Measurements from ENCODE around the gene PRR11.
"Not testable (repeated sequence)": the region's sequence is repeated elsewhere in the genome, so short reads cannot be mapped to it uniquely, and the experiment has no call there.

Gene PRR11

DNA sequence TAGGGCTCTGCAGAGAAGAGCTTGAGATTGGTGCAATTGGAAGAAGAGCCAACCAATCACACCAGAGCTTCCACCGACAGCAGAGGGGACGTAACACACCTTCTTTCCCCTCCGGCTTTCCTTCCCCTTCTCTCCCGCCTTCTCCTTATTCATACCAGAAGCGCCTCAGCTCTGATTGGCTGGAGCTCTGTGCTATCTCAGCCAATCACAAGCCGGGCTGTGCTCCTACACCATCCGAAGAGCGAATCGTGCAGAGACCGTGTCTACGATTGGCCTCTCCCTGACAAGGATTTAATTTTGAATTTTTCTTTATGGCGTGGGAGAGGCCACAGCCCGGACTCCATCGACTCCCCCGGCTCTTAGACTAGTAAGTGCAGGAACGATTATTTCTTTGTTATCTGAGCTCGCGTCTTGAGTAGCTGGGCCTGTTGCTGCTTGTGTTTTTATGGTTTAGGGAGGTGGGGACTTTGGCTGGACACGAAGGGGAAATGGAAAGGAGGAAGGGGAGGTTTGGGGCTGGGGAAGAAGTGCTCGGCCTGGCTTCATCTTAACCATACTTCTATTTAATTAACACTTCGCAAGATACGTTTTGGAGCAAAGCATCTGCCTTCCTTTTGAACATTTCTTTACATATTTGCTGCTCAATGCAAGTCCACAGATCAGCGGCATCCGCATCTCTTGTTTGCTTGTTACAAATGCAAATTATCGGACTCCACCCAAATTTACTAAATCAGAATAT lies at the start of gene PRR11:
PRR11 (plus strand) TSS at position 308 of the 739 bp plus-strand sequence. CDS start 14,007 bp downstream, outside the sequence.
- peak; percentile 76 to 91 for DNase-seq (ENCODE audit: extremely low read depth in 1 of 2, low read depth in 1 of 2)

- peak; percentile 41 to 48 for DNase-seq (ENCODE audit: extremely low read depth in 1 of 2, low read depth in 1 of 2)
Measured at GRCh38 chr17:59105852-59106462, 49.6 kb upstream of the PRR11 start.

DNA sequence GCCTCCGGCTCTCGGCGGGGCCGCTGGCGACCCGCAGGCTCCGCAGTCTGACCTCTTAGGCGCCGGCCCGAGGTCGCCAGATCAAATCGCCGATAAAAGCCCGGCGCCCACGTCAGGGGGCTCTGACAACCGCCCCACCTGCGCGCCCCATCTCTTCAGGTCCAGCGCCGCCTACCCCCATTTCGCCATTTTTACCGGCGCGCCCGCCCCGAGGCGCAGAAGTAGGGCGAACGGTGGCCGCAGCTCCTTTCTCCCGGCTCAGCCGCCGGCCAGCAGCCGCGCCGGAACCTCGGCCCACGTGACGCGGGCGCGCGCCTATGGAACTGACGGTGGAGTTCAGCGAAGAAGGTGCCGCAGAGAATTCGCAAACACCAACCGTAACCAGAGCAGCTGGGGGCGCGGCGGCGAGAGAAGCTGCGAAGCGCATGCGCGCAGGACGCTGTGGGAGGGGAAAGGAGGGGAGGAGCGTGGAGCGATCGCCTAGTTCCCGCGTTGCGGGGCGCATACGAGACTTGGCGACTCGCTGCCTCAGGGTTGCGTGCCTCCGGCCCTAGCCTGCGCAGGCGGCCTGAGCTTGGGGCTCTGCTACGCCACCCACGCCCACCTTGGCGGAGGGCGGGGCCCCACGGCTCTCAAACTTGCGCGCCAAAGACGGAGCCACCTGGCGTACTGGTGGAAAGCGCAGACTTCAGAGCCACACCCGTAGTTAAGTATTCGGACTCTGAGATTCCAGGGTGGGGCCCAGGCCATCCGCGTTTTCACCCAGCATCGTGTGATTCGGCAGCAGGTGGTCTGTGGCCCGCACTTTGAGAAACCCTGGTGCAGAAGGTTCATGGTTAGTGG lies 48.9 kb upstream of the PRR11 start, which contains the start of gene TRIM37:
TRIM37 (minus strand) TSS at position 418 of the 843 bp plus-strand sequence. CDS start 419 bp downstream, outside the sequence.
- DNase-seq (ENCODE audit: extremely low read depth in 1 of 2, low read depth in 1 of 2) = peak; percentile 98 to 99

- DNase-seq (ENCODE audit: extremely low read depth in 1 of 2, low read depth in 1 of 2) = no peak
Measured at GRCh38 chr17:59107306-59107670, 48.3 kb upstream of the PRR11 start.

DNA sequence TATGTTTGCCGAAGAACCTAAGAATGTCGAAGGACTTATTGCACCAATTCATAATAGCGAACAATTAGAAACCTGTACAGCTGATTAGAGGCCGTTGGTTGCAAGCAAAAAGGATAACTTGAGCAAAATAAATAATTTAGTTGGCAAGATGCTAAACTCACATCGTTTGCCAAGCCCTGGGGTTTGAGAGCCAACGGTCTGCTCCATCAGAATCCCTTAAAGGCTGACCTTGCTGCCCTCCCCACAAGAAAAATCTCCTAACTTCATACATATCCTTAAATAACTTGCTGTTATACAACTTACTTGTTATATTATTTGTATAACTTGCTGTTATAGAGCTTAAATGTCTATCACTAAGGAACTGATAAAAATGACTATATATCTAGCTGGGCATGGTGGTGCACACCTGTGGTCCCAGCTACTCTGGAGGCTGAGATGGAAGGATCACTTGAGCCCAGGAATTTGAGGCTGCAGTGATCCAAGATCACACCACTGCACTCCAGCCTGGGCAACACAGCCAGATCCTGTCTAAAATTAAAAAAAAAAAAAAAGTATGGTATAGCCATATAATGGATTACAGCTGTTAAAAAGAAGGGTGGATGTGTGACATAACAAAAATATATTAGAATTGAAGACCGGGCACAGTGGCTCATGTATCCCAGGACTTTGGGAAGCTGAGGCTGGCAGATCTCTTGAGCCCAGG lies 47.0 kb upstream of the PRR11 start:
- no peak for DNase-seq (ENCODE audit: extremely low read depth in 1 of 2, low read depth in 1 of 2)

GRCh38 chr17:59110973-59111372 lies 44.6 kb upstream of the PRR11 start:
- DNase-seq (ENCODE audit: extremely low read depth in 1 of 2, low read depth in 1 of 2) = no peak

GRCh38 chr17:59111539-59111938 lies 44.0 kb upstream of the PRR11 start:
- no peak for DNase-seq (ENCODE audit: extremely low read depth in 1 of 2, low read depth in 1 of 2)

DNA sequence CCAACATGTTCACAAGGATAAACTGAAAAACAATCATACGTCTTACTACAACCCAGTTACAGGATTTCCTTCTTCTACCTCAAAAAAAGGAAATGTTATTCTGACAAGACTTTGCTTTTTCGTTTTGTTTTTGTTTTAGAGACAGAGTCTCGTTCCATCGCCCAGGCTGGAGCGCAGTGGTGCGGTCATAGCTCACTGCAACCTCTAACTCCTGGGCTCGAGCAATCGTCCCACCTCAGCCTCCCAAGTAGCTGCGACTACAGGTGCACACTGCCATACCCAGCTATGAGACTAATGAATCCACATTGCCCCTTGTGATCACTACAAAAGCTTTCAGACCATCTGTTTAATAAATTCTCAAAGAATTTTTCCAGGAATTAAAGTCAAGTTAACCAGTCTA lies 40.1 kb upstream of the PRR11 start:
- no peak for DNase-seq (ENCODE audit: extremely low read depth in 1 of 2, low read depth in 1 of 2)

GRCh38 chr17:59121901-59122480 lies 33.6 kb upstream of the PRR11 start:
- no peak for DNase-seq (ENCODE audit: extremely low read depth in 1 of 2, low read depth in 1 of 2)

DNA sequence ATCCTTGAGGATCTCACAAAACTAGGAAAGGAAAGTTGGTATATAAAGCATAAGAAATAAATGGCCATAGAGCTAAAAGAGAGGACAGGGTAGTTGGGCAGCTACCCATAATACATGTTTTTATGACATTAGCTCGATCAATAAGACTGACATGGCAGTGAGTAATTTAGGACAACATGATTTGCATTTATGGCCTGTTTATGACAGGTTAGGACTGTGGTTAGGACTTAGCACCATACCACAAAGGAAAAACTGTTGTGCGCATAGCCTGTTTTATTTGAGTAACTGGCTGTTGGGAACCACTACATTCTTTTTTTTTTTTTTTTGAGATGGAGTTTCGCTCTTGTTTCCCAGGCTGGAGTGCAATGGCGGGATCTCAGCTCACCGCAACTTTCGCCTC lies 30.9 kb upstream of the PRR11 start:
- no peak for DNase-seq (ENCODE audit: extremely low read depth in 1 of 2, low read depth in 1 of 2)

GRCh38 chr17:59126809-59127417 lies 28.6 kb upstream of the PRR11 start:
- no peak for DNase-seq (ENCODE audit: extremely low read depth in 1 of 2, low read depth in 1 of 2)

- no peak for DNase-seq (ENCODE audit: extremely low read depth in 1 of 2, low read depth in 1 of 2)
Measured at GRCh38 chr17:59129814-59130213, 25.7 kb upstream of the PRR11 start.

DNA sequence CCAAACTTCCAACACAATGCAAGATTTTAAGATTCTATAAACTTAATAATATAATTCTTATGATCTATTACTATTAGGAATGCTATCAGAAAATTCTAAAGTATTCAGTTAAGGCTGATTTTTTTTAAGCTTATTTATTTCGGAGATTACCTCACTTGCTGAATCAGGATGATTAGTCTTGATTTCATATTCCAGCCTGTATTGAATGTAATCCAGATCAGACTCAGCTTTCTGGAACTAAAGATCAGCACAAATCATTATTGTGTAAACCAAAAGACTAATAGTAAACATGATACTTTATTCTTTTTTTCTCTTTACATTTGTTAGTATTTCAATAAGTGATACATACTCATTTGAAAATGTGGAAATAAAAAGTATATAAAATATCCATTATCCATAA lies 24.4 kb upstream of the PRR11 start:
- no peak for DNase-seq (ENCODE audit: extremely low read depth in 1 of 2, low read depth in 1 of 2)

DNA sequence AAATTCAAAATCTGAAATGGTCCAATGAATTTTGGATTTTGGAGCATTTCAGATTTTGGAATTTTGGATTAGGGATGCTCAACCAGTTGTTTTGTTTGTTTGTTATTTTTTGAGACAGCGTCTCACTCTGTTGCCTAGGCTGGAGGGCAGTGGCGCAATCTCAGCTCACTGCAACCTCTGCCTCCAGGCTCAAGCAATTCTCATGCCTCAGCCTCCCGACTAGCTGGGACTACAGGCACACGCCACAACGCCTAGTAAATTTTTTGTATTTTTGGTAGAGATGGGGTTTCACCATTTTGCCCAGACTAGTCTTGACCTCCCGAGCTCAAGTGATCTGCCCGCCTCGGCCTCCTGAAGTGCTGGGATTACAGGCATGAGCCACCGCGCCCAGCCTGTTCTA lies 17.2 kb upstream of the PRR11 start:
- not testable (repeated sequence) for DNase-seq (ENCODE audit: extremely low read depth in 1 of 2, low read depth in 1 of 2)

GRCh38 chr17:59139939-59140338 lies 15.6 kb upstream of the PRR11 start:
- DNase-seq (ENCODE audit: extremely low read depth in 1 of 2, low read depth in 1 of 2) = no peak

GRCh38 chr17:59141860-59142259 lies 13.7 kb upstream of the PRR11 start:
- no peak for DNase-seq (ENCODE audit: extremely low read depth in 1 of 2, low read depth in 1 of 2)

DNA sequence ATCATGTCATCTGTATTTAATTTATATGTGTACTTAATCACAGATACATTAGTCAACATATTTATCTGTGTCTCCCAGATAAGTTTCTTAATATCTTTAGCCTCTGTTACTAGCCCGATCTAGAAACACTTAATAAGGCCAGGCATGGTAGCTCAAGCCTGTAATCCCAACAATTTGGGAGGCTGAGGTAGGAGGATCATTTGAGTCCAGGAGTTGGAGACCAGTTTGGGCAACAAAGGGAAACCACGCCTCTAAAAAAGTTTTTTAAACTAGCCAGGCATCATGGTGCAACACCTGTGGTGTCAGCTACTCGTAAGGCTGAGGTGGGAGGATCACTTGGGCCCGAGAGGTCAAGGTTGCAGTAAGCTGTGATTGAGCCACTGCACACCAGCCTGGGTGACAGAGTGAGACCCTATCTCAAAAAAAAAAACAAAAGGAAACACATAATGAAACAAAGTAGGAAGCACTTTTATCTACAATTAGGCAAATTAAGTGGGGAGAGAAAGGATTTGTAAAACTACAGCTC lies 9.9 kb upstream of the PRR11 start:
- no peak for DNase-seq (ENCODE audit: extremely low read depth in 1 of 2, low read depth in 1 of 2)

- DNase-seq (ENCODE audit: extremely low read depth in 1 of 2, low read depth in 1 of 2) = no peak
Measured at GRCh38 chr17:59149051-59149450, 6.5 kb upstream of the PRR11 start.

DNA sequence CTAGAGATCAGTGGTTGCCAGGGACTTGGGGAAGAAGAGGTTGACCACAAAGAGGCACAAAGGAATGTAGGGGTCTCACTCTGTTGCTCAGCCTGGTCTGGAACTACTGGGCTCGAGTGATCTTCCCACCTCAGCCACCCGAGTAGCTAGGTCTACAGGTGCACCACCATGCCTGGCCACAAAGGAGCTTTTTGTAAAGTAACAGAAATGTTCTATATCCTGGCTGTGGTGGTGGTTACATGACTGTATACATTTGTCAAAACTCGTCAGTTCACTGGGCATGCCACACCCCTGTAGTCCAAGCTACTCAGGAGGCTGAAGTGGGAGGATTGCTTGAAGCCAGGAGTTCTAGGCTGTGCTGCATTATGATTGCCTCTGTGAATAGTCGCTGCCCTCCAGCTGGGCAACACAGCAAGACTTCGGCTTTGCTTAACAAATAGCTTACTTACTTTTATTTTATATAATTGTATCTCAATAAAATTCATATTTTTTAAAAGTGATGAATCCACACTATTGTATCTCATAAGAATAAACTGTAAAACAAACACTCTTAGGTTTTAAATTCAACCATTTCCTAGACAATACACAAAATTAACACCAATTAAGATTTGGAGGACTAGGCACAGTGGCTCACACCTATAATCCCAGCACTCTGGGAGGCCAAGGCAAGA lies 5.6 kb upstream of the PRR11 start:
- no peak for DNase-seq (ENCODE audit: extremely low read depth in 1 of 2, low read depth in 1 of 2)

Measured in stimulated activated CD8-positive, alpha-beta memory T cell treated with anti-CD3 and anti-CD28 coated beads, Interleukin-7, amount 100 ng/mL, for 48 hours (primary cell).